HG03575 (cell line): Measurements from ENCODE around the gene IGFALS.

Experiments used
- ATAC-seq: cut with Tn5 transposase; IDR thresholded peaks from one replicate; pipeline ENCODE4 v1.9.1; 2021; ENCODE audit not compliant: unreplicated experiment, insufficient number of reproducible peaks, low FRiP score; ENCODE audit errors: extremely low read depth

The IGFALS gene

GRCh38 chr16:1757714-1758461 is 35.6 kb downstream of the IGFALS start:
- ATAC-seq = no peak

DNA sequence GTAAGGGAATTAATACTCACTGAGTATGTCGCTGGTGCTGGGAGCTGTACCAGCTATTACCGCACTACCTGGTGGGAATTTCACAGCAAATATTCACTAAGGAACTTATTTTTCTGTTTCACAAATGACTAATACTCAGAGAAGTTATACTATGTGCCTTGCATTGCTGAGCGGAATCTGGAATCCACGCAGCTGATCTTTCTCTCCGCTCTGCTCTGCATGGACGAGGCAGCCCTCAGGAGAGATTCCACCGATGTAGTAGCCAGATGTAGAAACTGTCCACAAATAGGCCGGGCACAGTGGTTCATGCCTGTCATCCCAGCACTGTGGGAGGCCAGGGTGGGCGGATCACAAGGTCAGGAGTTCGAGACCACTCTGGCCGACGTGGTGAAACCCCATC is 39.3 kb downstream of the IGFALS start:
- ATAC-seq = no peak

DNA sequence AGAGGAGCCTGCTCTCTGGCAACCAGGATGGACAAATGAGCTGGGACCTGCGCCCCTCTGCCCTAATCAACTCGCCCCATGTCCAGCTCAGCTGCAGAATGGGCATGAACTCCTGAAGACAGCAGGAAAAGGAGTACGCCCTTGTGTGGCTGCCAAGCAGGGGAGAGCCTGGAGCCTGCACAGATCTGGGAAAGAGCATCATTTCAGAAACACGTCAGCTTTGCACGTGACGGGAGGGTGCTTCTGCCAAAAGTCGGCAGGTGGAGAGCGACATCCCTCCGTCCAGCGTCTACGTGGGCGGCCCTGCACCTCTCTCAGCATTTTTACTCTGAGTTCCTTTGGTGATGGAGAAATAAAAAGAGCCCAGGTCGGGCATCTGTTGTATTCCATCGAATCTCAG is 40.7 kb downstream of the IGFALS start:
- ATAC-seq = no peak

- no peak for ATAC-seq
These were observed 41.6 kb downstream of the IGFALS start for GRCh38 chr16:1751946-1752345.

DNA sequence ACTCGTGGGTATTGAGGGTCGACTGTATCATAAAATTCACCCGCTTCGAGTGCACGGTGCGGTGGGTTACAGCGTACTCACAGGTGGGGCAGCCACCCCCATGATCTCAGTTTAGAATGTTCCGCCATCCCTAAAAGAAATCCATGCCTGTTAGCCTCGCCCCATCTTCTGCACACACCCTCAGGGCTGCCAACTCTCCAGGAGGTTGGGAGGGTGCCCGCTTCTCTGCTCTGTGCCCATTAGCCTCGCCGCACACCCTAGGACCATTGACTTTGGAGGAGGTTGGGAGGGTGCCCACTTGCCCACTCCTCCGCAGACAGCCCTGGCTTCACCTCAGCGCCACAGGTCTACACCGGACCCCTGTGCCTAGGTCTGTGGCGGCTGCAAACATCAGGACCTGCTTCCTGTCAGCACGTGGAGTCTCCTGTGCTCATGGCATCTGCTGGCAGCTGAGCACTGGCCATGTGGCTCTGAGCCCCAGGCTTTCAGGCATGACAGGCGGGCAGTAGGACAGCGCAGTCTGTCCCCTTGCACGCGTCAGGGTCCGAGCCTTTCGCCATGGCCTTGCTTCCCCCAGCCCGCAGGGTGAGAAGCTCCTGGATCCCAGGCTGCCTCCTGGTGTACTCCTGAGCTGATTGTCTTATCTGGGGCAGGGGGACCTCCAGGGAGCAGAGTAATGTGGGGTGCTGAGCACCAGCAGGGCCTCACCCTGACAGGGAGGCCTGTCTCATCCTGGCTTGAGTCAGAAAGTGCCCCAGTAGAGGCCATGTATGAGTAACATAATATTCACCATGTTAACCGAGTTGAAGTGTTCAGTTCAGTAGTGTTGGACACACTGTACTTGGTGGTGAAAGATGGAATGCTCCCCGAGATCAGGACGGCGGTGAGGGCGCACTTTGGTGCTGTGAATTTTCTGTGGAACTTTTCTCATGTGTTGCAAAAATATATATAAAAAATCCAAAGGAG is 44.1 kb downstream of the IGFALS start:
- ATAC-seq = no peak

DNA sequence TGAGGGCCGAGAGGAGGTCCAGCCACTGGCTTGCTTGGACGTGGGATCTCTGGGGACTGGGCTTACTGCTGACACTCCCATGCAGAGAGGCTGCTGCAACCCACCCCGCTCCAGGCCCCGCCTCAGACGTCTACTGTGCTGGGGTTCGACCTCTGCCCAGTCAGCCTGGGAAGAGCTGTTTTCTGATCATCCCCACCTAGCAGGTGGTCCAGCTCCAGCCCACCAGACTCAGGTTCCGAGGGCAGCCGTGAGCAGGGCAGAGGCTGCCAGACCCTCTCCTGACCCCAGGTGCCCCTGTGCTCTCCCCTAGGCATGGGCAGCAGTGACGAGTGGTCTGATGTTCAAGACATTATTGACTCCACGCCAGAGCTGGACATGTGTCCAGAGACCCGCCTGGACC is 45.6 kb downstream of the IGFALS start:
- ATAC-seq = no peak

DNA sequence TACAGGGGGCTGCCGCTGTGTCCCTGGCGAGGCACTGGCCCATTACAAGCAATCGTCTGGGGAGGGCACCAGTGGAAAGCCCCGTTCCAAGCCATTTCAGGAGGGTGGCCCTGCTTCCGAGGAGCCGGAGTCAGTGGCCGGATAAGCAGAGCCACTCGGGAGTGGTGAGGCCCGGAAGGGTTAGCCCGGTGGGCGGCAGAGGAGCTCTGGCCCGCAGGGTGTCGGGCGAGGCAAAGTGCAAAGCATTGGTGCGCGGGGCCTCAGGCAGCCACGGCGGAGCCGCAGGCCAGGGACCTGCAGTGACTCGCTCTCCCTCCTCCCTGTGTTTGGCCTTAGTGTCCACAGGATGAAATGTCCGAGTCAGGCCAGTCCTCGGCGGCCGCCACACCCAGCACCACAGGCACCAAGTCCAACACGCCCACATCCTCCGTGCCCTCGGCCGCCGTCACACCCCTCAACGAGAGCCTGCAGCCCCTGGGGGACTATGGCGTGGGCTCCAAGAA is 46.8 kb downstream of the IGFALS start:
- no peak for ATAC-seq

GRCh38 chr16:1745900-1746692 is 47.4 kb downstream of the IGFALS start:
- ATAC-seq = no peak

DNA sequence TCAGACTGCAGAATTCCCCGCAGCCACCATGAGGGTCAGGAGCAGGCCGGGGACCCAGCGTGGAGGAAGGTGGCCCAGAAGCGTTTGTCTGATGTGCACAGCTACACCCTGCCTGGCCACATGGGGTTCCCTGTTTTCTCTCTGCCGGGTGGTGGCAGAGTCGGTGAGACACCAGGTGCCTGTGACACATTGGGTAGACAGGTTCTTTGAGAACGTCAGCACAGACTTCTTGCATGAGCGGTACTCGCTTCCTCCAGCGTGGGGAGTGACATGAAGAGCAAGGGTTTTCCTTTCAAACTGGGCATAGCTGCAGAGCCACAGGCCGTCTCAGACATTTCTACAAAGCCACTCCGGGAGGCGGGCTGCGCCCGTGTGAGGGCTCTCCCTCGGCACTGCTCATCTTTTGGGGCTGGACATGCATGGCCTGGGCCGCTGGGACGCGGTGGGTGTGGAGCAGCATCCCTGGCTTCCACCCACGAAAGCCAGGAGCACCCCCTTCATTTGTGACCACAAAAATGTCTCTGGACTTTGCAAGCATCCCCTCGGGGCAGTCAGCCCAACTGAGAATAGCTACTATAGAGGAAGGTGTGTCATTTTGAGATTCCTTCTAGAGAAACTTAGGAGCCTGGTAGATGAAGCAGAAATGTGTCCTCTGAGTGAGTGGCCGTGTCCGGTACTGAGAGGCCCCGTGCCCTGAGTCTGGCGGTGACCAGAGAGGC is 48.2 kb downstream of the IGFALS start:
- ATAC-seq = no peak

DNA sequence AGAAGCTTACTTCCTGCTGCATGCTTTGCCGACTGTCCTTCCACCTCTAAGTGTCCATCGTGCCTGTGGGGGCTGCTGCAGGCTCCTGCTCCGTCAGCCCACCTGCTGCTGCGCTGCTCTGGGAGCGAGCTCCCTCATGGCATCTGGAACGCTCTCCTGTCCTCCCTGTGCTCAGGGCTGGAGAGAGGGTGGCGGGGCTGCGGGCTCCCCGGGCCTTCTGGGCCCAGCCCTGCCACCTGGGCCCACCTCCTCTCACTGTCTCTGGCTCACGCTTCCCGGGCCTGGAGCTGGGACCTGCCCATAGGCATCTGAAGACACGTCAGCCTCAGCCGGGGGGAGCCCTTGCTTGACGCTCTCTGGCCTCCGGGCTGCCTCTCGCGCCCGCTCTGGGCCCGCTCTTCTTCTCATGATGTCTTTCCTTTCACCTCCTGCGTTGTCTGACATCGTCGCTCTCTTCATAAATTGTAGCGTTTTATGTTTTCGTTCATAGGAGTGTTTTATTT is 49.1 kb downstream of the IGFALS start:
- no peak for ATAC-seq

- ATAC-seq = no peak
These were observed 49.8 kb downstream of the IGFALS start for GRCh38 chr16:1743376-1744337.

DNA sequence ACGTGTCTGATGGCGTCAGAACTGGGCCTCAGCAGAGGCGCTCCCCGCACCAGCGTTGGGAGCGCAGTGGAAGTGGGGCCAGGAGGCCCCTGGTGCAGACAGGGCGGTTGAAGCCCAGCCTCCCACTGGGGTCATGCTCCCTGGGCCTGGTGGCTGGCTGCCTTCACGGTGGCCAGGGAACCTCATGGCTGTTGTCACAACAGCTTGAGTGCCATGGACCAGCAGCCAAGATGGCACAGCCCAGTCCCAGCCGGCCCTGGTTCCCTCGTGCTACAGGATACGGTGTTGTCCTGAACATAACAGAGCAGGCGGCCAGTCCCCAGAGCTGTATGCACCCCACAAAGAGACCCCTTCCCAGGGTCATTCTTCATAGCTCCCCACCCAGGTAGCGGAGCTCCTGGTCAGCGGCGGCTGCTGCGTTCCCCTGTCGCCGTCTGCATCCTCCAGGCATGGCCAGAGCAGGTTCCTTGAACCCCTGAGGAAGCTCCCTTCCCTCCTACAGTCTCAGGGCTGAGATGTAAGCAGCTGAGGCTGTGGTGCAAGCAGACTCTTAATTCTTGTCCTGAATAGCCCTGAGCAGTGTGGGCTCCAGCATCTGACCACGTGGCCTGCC is 51.8 kb downstream of the IGFALS start:
- no peak for ATAC-seq

DNA sequence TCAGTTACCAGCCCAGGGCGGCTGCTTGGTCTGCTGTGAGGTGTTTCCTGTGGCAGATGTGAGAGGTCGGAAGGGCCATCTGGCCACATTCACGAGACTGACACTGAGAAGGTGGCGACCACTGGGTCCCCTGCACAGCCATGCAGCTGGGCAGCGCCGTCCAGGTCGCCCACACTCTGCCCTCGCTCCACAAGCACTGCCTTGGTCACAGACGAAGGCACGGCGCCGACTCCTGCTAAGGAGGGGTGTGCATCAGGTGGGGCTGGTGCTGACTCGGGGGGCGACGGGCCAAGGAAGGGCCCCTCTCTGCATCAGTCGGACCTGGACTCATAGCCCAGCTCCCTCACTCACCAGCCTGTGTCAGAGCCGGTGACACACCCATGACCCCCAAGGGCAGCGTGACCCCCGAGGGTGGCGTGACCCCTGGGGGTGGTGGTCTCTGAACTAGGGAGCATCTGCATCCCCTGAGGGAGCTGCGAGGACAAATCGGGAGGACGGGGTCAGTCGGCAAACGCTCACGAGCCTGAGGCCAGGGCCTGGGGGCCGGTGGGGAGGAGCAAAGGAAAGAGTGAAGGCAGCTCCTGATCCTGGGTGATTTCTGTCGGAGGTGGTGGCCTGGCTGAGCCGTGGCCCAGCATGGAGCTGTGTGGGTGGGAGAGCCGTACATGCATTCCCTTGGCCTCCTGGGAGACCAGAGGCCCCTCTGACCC is 52.6 kb downstream of the IGFALS start:
- ATAC-seq = no peak
